ENCODE data around the gene CDH23. TPM values are rescaled to one million over a fixed set of nuclear protein-coding genes. Genes with fewer than 3 reads are reported as not detected.
A peak's percentile ranks its signal among the peaks of the same experiment; 100 is the strongest.

Gene CDH23
- total and polyA plus RNA-seq, 2 donors (not counting 1 experiment from before 2014, with no cell fraction given): 0.01 to 0.17 TPM

DNA sequence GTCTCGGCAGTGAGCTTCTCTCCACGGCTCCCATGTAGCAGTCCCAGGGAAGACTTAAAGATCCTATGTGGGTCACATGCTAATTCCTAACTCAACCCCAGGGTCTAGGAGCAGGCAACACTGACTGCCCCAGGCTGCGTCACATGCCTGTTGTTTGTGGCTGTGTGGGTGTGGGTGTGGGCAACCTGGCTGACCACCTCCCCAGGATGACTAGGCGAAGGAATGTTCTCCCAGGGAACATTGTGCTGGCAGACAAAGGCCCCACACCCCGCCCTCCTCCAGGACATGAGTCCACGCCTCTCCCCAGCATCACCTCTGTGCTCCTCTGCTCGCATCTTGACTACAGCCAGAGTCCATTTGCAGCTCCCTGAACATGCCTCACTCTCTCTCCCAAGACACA lies 47.3 kb upstream of the CDH23 start:
- H3K9me3 ChIP-seq (ENCODE audit: control insufficient read depth, insufficient read depth, low read depth, low read length): no peaks in the 10 kb centered on the region
- H3K36me3 ChIP-seq (ENCODE audit: control insufficient read depth, insufficient read depth, low read length): no peaks in the 10 kb centered on the region
- H4K20me1 ChIP-seq (ENCODE audit: control insufficient read depth, extremely low read depth, insufficient read depth, low read length): no peaks in the 10 kb centered on the region
- H3K4me3 ChIP-seq (replicated peaks in 1 of 4; ENCODE audit: control extremely low read depth in 1 of 4, insufficient read depth in 1 of 4, low read depth in 3 of 4, low read length in 4 of 4): no peak overlapping the region
- H3K4me1 ChIP-seq (ENCODE audit: control insufficient read depth, extremely low read depth, insufficient read depth, low read length): no peaks in the 10 kb centered on the region
- no peak overlapping the region for H3K9ac ChIP-seq (ENCODE audit: insufficient read depth, low read length)
- DNase-seq (ENCODE audit: low read depth in 2 of 2): peak in 1 of 2 donors; percentile 60
- H3K79me2 ChIP-seq (ENCODE audit: control insufficient read depth, insufficient read depth, low read length): no peaks in the 10 kb centered on the region
- no peak for TF ChIP-seq EZH2 (IDR thresholded peaks at IDR 0.05; ENCODE audit: low read length, missing control alignments)
- TF ChIP-seq, protein P1, sequence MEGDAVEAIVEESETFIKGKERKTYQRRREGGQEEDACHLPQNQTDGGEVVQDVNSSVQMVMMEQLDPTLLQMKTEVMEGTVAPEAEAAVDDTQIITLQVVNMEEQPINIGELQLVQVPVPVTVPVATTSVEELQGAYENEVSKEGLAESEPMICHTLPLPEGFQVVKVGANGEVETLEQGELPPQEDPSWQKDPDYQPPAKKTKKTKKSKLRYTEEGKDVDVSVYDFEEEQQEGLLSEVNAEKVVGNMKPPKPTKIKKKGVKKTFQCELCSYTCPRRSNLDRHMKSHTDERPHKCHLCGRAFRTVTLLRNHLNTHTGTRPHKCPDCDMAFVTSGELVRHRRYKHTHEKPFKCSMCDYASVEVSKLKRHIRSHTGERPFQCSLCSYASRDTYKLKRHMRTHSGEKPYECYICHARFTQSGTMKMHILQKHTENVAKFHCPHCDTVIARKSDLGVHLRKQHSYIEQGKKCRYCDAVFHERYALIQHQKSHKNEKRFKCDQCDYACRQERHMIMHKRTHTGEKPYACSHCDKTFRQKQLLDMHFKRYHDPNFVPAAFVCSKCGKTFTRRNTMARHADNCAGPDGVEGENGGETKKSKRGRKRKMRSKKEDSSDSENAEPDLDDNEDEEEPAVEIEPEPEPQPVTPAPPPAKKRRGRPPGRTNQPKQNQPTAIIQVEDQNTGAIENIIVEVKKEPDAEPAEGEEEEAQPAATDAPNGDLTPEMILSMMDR (conservative IDR thresholded peaks at IDR 0.05 in 1 of 2, IDR thresholded peaks at IDR 0.05 in 1 of 2; ENCODE audit: low read depth in 1 of 2, low read length in 2 of 2): no peak
- H3K27ac ChIP-seq (ENCODE audit: insufficient read depth, low read length): no peak overlapping the region
- H3K4me2 ChIP-seq (ENCODE audit: extremely low read depth, insufficient read depth, low read length): no peak overlapping the region
- no peak overlapping the region for H2AFZ ChIP-seq (ENCODE audit: low read length)
- peaks cover 2% of the 10 kb centered on the region for H3K27me3 ChIP-seq (ENCODE audit: control insufficient read depth, insufficient read depth, low read length)

DNA sequence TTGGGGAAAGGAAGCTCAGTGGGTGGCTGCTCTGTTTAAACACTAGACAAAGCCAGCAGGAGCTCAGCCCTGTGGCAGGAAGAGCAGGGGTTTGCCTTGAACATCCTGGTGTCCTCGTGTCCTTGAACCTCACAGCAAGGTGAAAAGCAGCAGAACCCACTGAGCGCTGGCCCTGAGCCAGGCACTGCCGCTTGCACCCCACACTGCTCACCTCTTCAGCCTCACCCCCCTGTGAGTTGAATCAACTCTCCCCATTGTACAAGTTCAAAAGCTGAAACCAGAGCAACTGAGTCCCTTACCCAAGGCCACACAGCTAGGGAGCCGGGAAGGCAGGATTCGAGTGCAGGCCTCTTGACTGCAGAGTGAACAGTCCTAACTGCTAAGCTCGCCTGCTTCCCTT lies 45.6 kb upstream of the CDH23 start:
- Histone ChIP-seq H3K4me3 (replicated peaks in 1 of 4; ENCODE audit: control extremely low read depth in 1 of 4, insufficient read depth in 1 of 4, low read depth in 3 of 4, low read length in 4 of 4) (no peak overlapping the region), H3K9me3 (ENCODE audit: control insufficient read depth, insufficient read depth, low read depth, low read length) (no peaks in the 10 kb centered on the region), H3K27me3 (ENCODE audit: control insufficient read depth, insufficient read depth, low read length) (no peaks in the 10 kb centered on the region), H3K4me1 (ENCODE audit: control insufficient read depth, extremely low read depth, insufficient read depth, low read length) (no peaks in the 10 kb centered on the region), H3K27ac (ENCODE audit: insufficient read depth, low read length) (no peak overlapping the region), H2AFZ (ENCODE audit: low read length) (no peak overlapping the region), H3K36me3 (ENCODE audit: control insufficient read depth, insufficient read depth, low read length) (no peaks in the 10 kb centered on the region), H3K79me2 (ENCODE audit: control insufficient read depth, insufficient read depth, low read length) (no peaks in the 10 kb centered on the region), H3K9ac (ENCODE audit: insufficient read depth, low read length) (no peak overlapping the region), H4K20me1 (ENCODE audit: control insufficient read depth, extremely low read depth, insufficient read depth, low read length) (no peaks in the 10 kb centered on the region), H3K4me2 (ENCODE audit: extremely low read depth, insufficient read depth, low read length) (no peak overlapping the region)
- no peak for DNase-seq (ENCODE audit: low read depth in 2 of 2)
- TF ChIP-seq EZH2 (IDR thresholded peaks at IDR 0.05; ENCODE audit: low read length, missing control alignments): no peak
- TF ChIP-seq, protein P1 (conservative IDR thresholded peaks at IDR 0.05 in 1 of 2, IDR thresholded peaks at IDR 0.05 in 1 of 2; ENCODE audit: low read depth in 1 of 2, low read length in 2 of 2): no peak

DNA sequence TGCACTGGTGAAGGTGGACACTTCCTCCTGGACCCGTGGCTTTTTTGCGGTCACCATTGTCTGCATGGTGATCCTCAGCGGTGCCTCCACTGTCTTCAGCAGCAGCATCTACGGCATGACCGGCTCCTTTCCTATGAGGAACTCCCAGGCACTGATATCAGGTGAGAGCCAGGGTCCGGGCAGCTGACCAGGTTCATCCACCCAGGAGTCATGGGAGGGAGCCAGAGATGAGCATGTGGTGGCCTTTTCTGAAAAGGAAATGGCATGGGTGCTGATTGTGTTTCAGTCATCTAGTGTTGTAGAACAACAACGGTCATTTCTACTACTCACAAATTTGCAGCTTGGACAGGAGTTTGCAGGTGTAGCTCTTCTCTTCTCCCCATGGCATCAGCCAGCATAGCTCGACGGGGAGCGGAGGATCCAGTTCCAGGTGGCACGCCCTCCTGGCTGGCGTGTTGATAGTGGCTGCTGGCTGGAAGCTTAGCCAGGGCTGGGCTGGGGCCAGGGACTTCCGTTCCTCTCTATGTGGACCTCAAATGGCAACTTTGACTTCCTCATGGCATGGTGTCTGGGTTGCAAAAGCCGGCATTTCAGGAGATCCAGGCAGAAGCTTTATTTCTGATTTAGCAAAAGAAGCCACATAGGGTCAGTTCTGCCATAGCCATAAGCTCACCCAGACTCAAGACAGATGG lies 44.9 kb upstream of the CDH23 start:
- Histone ChIP-seq H4K20me1 (ENCODE audit: control insufficient read depth, extremely low read depth, insufficient read depth, low read length) (no peaks in the 10 kb centered on the region), H3K27ac (ENCODE audit: insufficient read depth, low read length) (no peak overlapping the region), H3K4me1 (ENCODE audit: control insufficient read depth, extremely low read depth, insufficient read depth, low read length) (no peaks in the 10 kb centered on the region), H3K4me3 (replicated peaks in 1 of 4; ENCODE audit: control extremely low read depth in 1 of 4, insufficient read depth in 1 of 4, low read depth in 3 of 4, low read length in 4 of 4) (no peak overlapping the region), H3K9ac (ENCODE audit: insufficient read depth, low read length) (no peak overlapping the region), H3K36me3 (ENCODE audit: control insufficient read depth, insufficient read depth, low read length) (no peaks in the 10 kb centered on the region), H3K79me2 (ENCODE audit: control insufficient read depth, insufficient read depth, low read length) (no peaks in the 10 kb centered on the region), H3K27me3 (ENCODE audit: control insufficient read depth, insufficient read depth, low read length) (no peaks in the 10 kb centered on the region), H3K4me2 (ENCODE audit: extremely low read depth, insufficient read depth, low read length) (no peak overlapping the region), H3K9me3 (ENCODE audit: control insufficient read depth, insufficient read depth, low read depth, low read length) (no peaks in the 10 kb centered on the region), H2AFZ (ENCODE audit: low read length) (no peak overlapping the region)
- TF ChIP-seq, protein P1 (conservative IDR thresholded peaks at IDR 0.05 in 1 of 2, IDR thresholded peaks at IDR 0.05 in 1 of 2; ENCODE audit: low read depth in 1 of 2, low read length in 2 of 2): no peak
- TF ChIP-seq EZH2 (IDR thresholded peaks at IDR 0.05; ENCODE audit: low read length, missing control alignments): no peak
- no peak for DNase-seq (ENCODE audit: low read depth in 2 of 2)

Measured in fibroblast of lung (primary cell).